K562 (cell line): Measurements from ENCODE around the gene NR2F6. TPM values are rescaled to one million over a fixed set of nuclear protein-coding genes. Genes with fewer than 3 reads are reported as not detected.

ENCODE experiments used
- BHLHE40 ChIP-seq: IDR thresholded peaks from 2 replicates; pipeline ENCODE4 v1.6.1; 2011; ENCODE audit warnings: low read length, improper control_type of control experiment
- CUX1 ChIP-seq: fragments of 200-800 bp; sonication (Bioruptor generic); IDR thresholded peaks from 2 replicates; pipeline ENCODE4 v1.6.1; 2016; ENCODE audit warnings: missing genetic modification characterization, missing compliant biosample characterization
- FOXA3 ChIP-seq, 2 experiments: fragments of 450-650 bp in 1 of 2; sonication (generic) in 1 of 2; formaldehyde crosslinking; IDR thresholded peaks in 1 of 2; conservative IDR thresholded peaks in 1 of 2; 2 replicates each; pipeline versions ENCODE4 v1.4.0 to v1.8.0; 2020 to 2022; ENCODE audit warnings: mild to moderate bottlenecking in 2 of 2, missing genetic modification reagents in 1 of 2
- RERE ChIP-seq: sonication (generic); formaldehyde crosslinking; IDR thresholded peaks from 2 replicates; pipeline ENCODE4 v1.8.0; 2023; ENCODE audit warnings: missing genetic modification reagents, mild to moderate bottlenecking, borderline replicate concordance
- TEAD4 ChIP-seq, 2 experiments: sonication (generic) in 1 of 2; formaldehyde crosslinking in 1 of 2; IDR thresholded peaks; 2 replicates each; pipeline versions ENCODE4 v1.6.1 to v1.8.0; 2012 to 2022; ENCODE audit warnings: borderline replicate concordance in 1 of 2, inconsistent platforms in 1 of 2, low read length in 1 of 2, mild to moderate bottlenecking in 1 of 2, missing genetic modification reagents in 1 of 2
- ZFP36 ChIP-seq: fragments of 150-350 bp; IDR thresholded peaks from 2 replicates; pipeline ENCODE4 v1.6.1; 2018; ENCODE audit warnings: low read length, low read depth; ENCODE audit not compliant: partially characterized antibody
- ZNF444 ChIP-seq: fragments of 250-450 bp; sonication (Bioruptor Pico); IDR thresholded peaks from 2 replicates; pipeline ENCODE4 v1.4.0; 2020; ENCODE audit warnings: mild to moderate bottlenecking, moderate library complexity
- polyA plus RNA-seq, 8 experiments: library from polyadenylated mRNA; depleted of rRNA in 4 of 8; stranded (reverse) in 5 of 8; unstranded in 3 of 8; fragments of >200 nt; fragmentation: Nextera tagmentation in 2 of 8; fragmentation: Illumina TruSeq in 1 of 8; extraction: Ambion mirVana in 2 of 8; extraction: Trizol in 1 of 8; gene quantifications; 2 replicates each; pipeline versions ENCODE4 v1.2.1 to v1.2.3, GENCODE V29; 2011 to 2014; ENCODE audit warnings: inconsistent platforms in 1 of 8, missing spikeins in 1 of 8
- total RNA-seq, 7 experiments: library from RNA; depleted of rRNA in 6 of 7; stranded (reverse); fragments of >200 nt in 6 of 7; fragmentation: Illumina TruSeq in 2 of 7; extraction: Trizol in 2 of 7; gene quantifications; 2 replicates each; pipeline versions ENCODE4 v1.2.1 to v1.2.3, GENCODE V29; 2011 to 2021; ENCODE audit warnings: low replicate concordance in 1 of 7

The NR2F6 gene
- total and polyA plus RNA-seq, 9 of the 15 experiments (the other 6 are each of a cell fraction or from before 2014, with no cell fraction given), result 0.76 to 97.5 (median 18.8) TPM

GRCh38 chr19:17246681-17247425 lies 1.1 kb upstream of the NR2F6 start (continued):
- TF ChIP-seq ZNF444 (CRISPR knock-in tag), result no peak
- TF ChIP-seq CUX1 (CRISPR knock-in tag), result no peak
- no peak for TF ChIP-seq RERE (CRISPR knock-in tag)
- TF ChIP-seq FOXA3 (CRISPR knock-in tag; conservative IDR thresholded peaks at IDR 0.05 in 1 of 2, IDR thresholded peaks at IDR 0.05 in 1 of 2), result peak in 1 of 2 experiments; percentile 48; a peak in 1 of 4 replicates
- TF ChIP-seq ZFP36, result peak; percentile 20
- no peak for TF ChIP-seq TEAD4 (IDR thresholded peaks at IDR 0.05; ENCODE audit: low read length)
- no peak for TF ChIP-seq TEAD4 (CRISPR knock-in tag; IDR thresholded peaks at IDR 0.05; ENCODE audit: borderline replicate concordance)
- TF ChIP-seq BHLHE40, result no peak
